OCI-LY3 (cell line): ENCODE data around the gene REC114.

Source experiments
- H2AFZ ChIP-seq: fragments of 200-600, 300-600 bp; shearing (Covaris generic); 2 replicates; pipeline ENCODE4 v1.6.0; 2014; ENCODE audit warnings: antibody characterized with exemption, low read depth, low read length
- H3K27ac ChIP-seq: fragments of 200-600, 300-600 bp; sonication (generic); 2 replicates; pipeline ENCODE4 v1.5.1; 2014; ENCODE audit warnings: mild to moderate bottlenecking, low read length, moderate library complexity, mixed read lengths
- H3K27me3 ChIP-seq: fragments of 200-600, 300-600 bp; sonication (generic); 2 replicates; pipeline ENCODE4 v1.6.1; 2014; ENCODE audit warnings: low read depth, low read length, mixed read lengths
- H3K36me3 ChIP-seq: fragments of 200-600, 300-600 bp; sonication (generic); replicated peaks from 2 replicates; pipeline ENCODE3; 2014; ENCODE audit warnings: low read depth, low read length, mixed read lengths
- H3K4me1 ChIP-seq: fragments of 300-600, 200-600 bp; sonication (generic); 2 replicates; pipeline ENCODE4 v1.6.1; 2014; ENCODE audit warnings: low read length, mixed read lengths
- H3K4me2 ChIP-seq: fragments of 200-600, 300-600 bp; sonication (generic); 2 replicates; pipeline ENCODE4 v1.6.1; 2014; ENCODE audit warnings: low read length, mixed read lengths
- H3K4me3 ChIP-seq: fragments of 300-600, 200-600 bp; sonication (generic); 2 replicates; pipeline ENCODE4 v1.5.1; 2014; ENCODE audit warnings: antibody characterized with exemption, mild to moderate bottlenecking, low read length, moderate library complexity
- H3K79me2 ChIP-seq: fragments of 300-600, 200-600 bp; shearing (Covaris generic); 2 replicates; pipeline ENCODE4 v1.6.1; 2014; ENCODE audit warnings: mild to moderate bottlenecking, low read length, mixed read lengths
- H3K9ac ChIP-seq: fragments of 300-600, 200-600 bp; shearing (Covaris generic); 2 replicates; pipeline ENCODE4 v1.6.0; 2014; ENCODE audit warnings: mild to moderate bottlenecking, low read length, moderate library complexity
- H3K9me3 ChIP-seq: fragments of 200-600, 300-600 bp; shearing (Covaris generic); 2 replicates; pipeline ENCODE4 v1.6.1; 2014; ENCODE audit warnings: low read length, mixed read lengths; ENCODE audit not compliant: insufficient read depth
- H4K20me1 ChIP-seq: fragments of 200-600, 300-600 bp; sonication (generic); 2 replicates; pipeline ENCODE4 v1.6.1; 2016; ENCODE audit warnings: low read length, mixed read lengths; ENCODE audit not compliant: insufficient read depth
- CTCF ChIP-seq: fragments of 200-600, 300-600 bp; sonication (generic); IDR thresholded peaks from 2 replicates; pipeline ENCODE4 v1.5.1; 2014; ENCODE audit warnings: antibody characterized with exemption, low read length, low read depth
- EZH2phosphoT487 ChIP-seq: fragments of 200-600 bp; shearing (Covaris generic); IDR thresholded peaks from 2 replicates; pipeline ENCODE4 v1.6.1; 2018; ENCODE audit warnings: antibody characterized with exemption, mixed run types, low read depth

REC114 gene

GRCh38 chr15:73602992-73603391, 160.0 kb downstream of the REC114 start:
- no peak overlapping the region for H3K4me3 ChIP-seq
- H3K9me3 ChIP-seq = no peaks in the 10 kb centered on the region
- H3K27ac ChIP-seq = no peak overlapping the region
- H2AFZ ChIP-seq = no peak overlapping the region
- H3K4me2 ChIP-seq = no peak overlapping the region
- no peaks in the 10 kb centered on the region for H3K36me3 ChIP-seq
- peaks cover 96% of the 10 kb centered on the region for H3K79me2 ChIP-seq
- TF ChIP-seq EZH2phosphoT487 (no peak), CTCF (no peak)
- no peak overlapping the region for H3K9ac ChIP-seq
- H3K4me1 ChIP-seq = peaks cover 11% of the 10 kb centered on the region
- peaks cover 80% of the 10 kb centered on the region for H4K20me1 ChIP-seq
- no peaks in the 10 kb centered on the region for H3K27me3 ChIP-seq

GRCh38 chr15:73604477-73604876, 161.5 kb downstream of the REC114 start:
- no peak overlapping the region for H3K4me2 ChIP-seq
- H3K27me3 ChIP-seq = no peaks in the 10 kb centered on the region
- H4K20me1 ChIP-seq = peaks cover 81% of the 10 kb centered on the region
- TF ChIP-seq CTCF (no peak), EZH2phosphoT487 (no peak)
- H3K4me3 ChIP-seq = no peak overlapping the region
- peaks cover 21% of the 10 kb centered on the region for H3K4me1 ChIP-seq
- peaks cover 97% of the 10 kb centered on the region for H3K79me2 ChIP-seq
- no peak overlapping the region for H2AFZ ChIP-seq
- no peak overlapping the region for H3K27ac ChIP-seq
- H3K9ac ChIP-seq = no peak overlapping the region
- H3K36me3 ChIP-seq = no peaks in the 10 kb centered on the region
- no peaks in the 10 kb centered on the region for H3K9me3 ChIP-seq

- Histone ChIP-seq H4K20me1 (peaks cover 83% of the 10 kb centered on the region), H3K4me3 (no peak overlapping the region), H3K27me3 (no peaks in the 10 kb centered on the region), H3K27ac (no peak overlapping the region), H3K79me2 (peaks cover 98% of the 10 kb centered on the region), H3K4me2 (no peak overlapping the region), H3K9me3 (no peaks in the 10 kb centered on the region), H3K9ac (no peak overlapping the region), H3K36me3 (no peaks in the 10 kb centered on the region), H3K4me1 (peaks cover 21% of the 10 kb centered on the region), H2AFZ (no peak overlapping the region)
- no peak for TF ChIP-seq EZH2phosphoT487
- no peak for TF ChIP-seq CTCF
Measured at GRCh38 chr15:73605759-73606436, 162.9 kb downstream of the REC114 start.

GRCh38 chr15:73607405-73607804, 164.4 kb downstream of the REC114 start:
- Histone ChIP-seq H3K9me3 (no peaks in the 10 kb centered on the region), H3K27me3 (no peaks in the 10 kb centered on the region), H3K4me3 (no peak overlapping the region), H3K79me2 (peaks cover 97% of the 10 kb centered on the region), H3K9ac (no peak overlapping the region), H2AFZ (no peak overlapping the region), H3K27ac (no peak overlapping the region), H3K36me3 (no peaks in the 10 kb centered on the region), H4K20me1 (peaks cover 82% of the 10 kb centered on the region), H3K4me2 (no peak overlapping the region; the same call in 1 of the 2 replicates), H3K4me1 (peaks cover 21% of the 10 kb centered on the region)
- TF ChIP-seq CTCF = no peak
- TF ChIP-seq EZH2phosphoT487 = no peak
